H4 (cell line): ENCODE data around the gene PGM1. TPM values are rescaled to one million over a fixed set of nuclear protein-coding genes. Genes with fewer than 3 reads are reported as not detected.
"Not testable (repeated sequence)": the region's sequence is repeated elsewhere in the genome, so short reads cannot be mapped to it uniquely, and the experiment has no call there.

Experiments used
- DNase-seq: peaks from one replicate; pipeline ENCODE4 v3.0.0-alpha.2; 2015; ENCODE audit warnings: low spot score
- total RNA-seq: library from RNA; depleted of rRNA; stranded (reverse); fragments of >200 nt; shearing (Covaris generic); gene quantifications from 2 replicates; pipeline ENCODE4 v1.2.3, GENCODE V29; 2014; rRNA removed

Gene PGM1
- total RNA-seq = 84.0 and 93.6 TPM in 2 replicates

GRCh38 chr1:63593303-63593885 is at the start of gene PGM1:
PGM1 (plus strand) TSS chr1:63593411; CDS start chr1:63593489, 78 bp downstream.
- peak; percentile 64 for DNase-seq

DNA sequence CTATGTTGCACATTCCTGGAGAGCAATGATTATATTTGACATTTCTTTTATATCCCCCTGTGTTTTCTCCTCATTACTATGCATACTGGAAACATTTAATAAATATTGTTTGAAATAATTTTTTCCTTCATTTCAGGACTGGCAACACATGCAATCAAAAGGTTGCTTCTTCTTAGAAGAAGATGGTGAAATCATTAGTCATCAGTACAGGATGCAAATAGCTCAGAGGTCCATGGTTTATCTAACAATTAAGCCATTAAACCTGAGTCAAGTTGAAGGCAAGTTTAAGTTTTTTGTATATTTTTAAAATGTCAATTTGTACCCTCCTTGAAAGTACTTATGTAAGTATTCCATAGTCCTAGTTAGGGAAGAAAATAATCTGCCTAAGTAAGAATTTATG is 47.4 kb upstream of the PGM1 start:
- no peak for DNase-seq

DNA sequence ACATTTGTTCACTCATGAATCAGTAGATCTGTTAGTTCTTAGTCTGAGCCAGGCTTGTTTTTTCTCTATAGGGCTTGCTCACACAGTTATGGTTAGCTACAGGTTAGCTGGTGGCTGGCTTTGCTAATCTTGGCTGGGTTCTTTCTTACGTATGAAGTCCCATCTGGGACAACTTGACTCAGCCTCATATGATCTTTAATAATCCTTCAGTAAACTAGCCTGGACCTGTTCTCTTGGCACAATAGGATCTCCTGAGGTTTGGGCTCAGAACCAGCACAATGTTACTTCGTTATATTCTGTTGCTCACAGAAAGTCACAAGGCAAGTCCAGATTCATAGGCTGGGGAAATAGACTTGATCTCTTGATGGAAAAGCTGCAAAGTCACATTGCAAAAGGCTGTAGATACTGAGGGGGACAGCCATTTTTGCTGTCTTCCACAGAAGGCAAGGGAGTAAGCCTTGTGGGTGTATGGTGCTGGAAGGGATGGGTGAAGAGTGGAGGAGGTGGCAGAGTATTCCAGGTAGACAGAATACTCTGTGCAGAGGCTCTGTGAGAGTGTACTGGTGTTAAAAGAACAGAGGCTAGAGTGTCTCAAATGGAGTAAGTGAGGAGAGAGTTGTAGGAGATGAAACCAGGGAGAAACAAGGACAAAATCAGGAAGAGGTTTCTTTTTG is 45.5 kb upstream of the PGM1 start:
- no peak for DNase-seq

DNA sequence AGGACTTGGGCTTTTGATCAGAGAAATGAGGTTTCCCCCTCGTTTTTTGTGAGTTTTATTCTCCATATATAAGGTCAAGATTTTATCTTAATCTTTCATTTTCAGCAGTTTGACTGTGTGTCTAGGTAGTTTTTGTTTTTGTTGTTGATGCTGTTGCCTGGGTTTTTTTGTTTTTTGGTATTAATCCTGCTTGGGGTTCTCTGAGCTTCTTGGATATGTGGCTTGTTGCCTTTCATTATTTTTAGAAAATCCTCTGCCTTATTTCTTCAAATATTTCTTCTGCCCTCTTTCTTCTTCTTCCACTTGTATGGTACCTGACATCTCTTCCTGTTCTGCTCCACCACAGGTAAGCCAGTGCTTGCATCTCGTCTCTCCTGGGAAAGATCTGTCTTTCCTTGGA is 44.9 kb upstream of the PGM1 start:
- DNase-seq = no peak

DNA sequence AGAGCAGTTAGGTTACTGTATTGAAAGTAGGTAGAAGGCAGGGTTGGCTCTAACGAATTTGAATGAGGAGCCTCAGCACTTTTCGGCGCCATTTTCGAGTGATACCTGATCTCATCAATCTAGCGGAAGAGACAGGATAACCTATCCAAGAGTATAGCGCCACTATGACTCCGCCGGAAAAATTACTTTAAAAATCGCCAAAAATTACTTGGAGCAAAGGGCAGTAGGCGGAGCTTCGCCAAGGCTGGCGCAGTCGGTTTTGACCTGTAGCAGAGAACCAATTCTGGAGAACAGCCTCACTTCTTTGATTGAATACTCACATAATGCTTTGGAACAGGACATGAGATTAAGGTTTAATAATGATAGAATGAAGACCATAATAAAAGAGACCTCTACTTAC is 44.3 kb upstream of the PGM1 start:
- DNase-seq = no peak

DNA sequence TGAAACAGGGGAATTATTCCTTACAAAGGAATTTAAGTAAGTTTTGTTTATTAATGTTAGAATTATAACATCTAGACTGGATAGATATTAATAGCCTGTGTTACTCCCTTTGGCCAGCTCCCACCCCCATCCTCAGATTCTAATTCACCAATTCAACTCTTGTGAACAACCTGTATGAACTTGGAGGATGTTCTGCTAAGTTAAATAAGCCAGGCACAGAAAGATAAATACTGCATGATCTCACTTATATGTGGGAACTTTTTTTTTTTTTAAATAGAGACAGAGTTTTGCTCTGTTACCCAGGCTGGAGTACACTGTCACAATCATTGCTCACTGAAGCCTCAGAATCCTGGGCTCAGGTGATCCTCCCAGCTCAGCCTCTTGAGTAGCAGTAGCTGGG is 37.7 kb upstream of the PGM1 start:
- DNase-seq = no peak

DNA sequence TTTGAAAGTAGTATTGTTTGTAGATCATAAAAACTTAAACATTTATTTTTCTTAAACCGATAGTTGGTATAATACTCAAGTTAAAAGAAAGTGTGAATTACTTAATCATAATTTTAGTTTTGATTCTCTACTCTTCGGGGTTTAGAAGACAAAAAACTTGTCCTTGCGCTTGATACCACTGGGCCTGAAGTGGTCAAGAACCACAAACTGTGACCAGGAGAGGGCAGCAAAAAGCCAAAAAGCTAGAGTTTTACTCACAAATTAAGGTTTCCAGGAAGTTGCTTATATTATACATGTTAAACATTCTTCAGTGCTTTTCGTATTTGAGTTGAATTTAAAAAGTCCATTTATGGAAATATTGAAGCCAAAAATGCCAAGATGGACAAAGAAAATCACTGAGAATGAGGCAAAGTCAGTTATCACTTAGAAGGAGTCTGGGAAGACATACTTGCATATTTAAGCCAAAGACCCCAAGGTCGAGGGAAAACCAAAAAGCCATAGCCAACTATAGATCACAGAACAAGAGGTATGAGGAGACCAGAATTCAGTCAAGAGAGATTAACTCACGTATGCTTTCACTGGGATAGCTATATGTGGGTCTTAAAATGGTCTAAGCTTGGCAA is 35.7 kb upstream of the PGM1 start:
- peak; percentile 45 for DNase-seq

GRCh38 chr1:63559357-63559756 is 33.9 kb upstream of the PGM1 start:
- no peak for DNase-seq

DNA sequence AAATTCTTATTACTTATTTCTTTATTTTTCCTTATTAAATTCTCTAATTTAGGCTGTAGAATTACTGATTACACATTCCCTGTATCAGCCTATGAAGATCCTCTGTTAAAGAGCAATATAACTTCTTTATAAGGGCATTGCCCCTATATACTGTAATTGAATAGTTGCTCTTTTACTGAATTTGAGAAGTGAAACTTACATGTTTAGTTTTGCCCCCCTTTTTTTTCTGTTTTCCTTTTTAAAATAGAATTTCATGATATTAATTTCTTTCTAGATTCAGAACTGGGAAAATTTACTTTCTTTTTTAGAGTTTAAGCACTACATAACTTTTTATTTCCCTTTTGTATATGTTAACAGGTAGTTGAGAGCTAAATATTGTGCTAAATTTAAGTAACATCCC is 29.5 kb upstream of the PGM1 start:
- DNase-seq = no peak

DNA sequence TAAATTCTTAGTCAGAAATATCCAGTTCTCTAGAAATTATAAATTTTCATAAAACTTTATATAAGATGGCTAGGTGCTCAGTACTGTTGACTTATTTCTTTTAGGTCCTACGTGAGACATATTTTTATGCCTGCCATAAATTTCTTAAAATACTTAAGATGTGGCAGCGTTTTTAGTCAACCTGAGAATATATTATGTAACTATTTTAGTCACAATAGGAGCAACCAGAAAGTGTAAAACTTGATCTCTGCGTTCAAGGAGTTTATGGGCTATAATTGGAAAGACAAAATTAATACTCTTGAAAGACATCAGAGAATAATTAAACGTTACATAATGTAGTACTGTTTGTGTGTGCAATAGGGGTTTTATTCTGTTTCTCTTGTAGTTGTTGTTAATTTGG is 24.1 kb upstream of the PGM1 start:
- no peak for DNase-seq

- no peak for DNase-seq
Observed at GRCh38 chr1:63569640-63570316, 23.4 kb upstream of the PGM1 start.

- not testable (repeated sequence) for DNase-seq
Observed at GRCh38 chr1:63572686-63573085, 20.5 kb upstream of the PGM1 start.

DNA sequence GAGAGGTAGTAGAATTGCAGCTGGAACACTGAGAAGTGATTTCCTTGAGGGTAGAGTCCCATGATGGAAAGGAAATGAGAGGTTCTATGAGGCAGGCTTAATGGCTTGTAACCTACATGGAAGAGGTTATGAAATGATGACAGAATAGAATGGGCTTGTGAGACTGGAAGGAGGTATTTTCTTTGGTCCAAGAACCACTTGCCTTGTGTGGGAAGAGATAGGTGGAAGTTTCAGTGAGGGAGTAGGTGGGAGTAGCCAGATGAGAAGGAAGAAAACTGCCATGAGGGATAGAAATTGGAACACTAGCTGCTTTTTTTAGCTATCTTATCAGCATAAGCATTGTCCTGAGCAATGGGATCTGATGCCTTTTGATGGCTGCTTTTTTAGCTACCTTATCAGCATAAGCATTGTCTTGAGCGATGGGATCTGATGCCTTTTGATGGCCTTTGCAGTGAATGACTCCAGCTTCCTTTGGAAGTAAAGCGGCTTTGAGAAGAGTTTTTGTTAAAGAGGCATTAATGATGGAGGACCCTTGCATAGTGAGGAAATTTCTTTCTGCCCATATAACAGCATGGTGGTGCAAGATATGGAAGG is 18.9 kb upstream of the PGM1 start:
- DNase-seq = not testable (repeated sequence)

GRCh38 chr1:63575340-63575826 is 17.8 kb upstream of the PGM1 start:
- DNase-seq = no peak

- DNase-seq = not testable (repeated sequence)
Observed at GRCh38 chr1:63586326-63586725, 6.9 kb upstream of the PGM1 start.

DNA sequence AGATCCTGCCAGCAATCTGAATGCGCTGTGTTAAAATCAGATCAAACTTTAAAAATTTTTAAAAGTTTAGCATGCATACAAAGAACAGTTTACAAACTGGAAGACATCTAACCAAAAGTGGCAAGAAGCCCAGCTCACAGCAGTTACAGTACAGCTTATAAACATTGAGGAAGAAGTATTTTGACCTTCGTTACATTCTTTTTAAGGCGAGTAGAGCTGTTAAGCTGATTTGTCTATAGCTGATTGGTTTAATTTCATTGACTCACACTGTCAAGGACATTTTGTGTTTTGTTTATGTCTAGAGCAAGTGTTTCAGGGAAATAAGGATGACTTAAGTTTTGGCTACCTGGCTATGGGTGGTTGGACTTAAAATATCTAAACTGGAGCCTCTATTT is 3.0 kb upstream of the PGM1 start:
- peak; percentile 57 for DNase-seq

- DNase-seq = no peak
Observed at GRCh38 chr1:63592536-63593302, 492 bp upstream of the PGM1 start.

- DNase-seq = peak; percentile 85
Observed at GRCh38 chr1:63593886-63594605, 835 bp downstream of the PGM1 start.

DNA sequence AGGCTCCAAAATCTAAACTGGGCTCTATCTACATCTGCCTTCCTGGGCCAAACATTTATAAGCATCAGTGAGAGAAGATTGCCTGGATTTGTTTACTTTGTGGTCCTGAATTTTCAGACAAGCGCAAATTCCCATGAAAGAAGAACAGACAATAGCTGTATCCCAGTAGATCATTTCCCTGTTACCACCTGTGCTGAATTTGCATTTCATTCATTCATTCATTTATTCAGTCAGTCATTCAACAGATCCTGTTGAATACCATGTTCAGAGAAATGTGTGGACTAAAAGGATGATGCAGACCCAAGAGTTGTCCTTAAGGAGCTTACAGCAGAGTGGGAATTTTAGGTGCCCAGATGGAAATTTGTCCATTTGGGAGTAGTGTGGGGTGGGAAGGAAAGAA is 2.2 kb downstream of the PGM1 start:
- no peak for DNase-seq

- no peak for DNase-seq
Observed at GRCh38 chr1:63599799-63600198, 6.6 kb downstream of the PGM1 start.

- no peak for DNase-seq
Observed at GRCh38 chr1:63600248-63600647, 7.0 kb downstream of the PGM1 start.
